GM18498 (cell line): Measurements from ENCODE around the gene EYA4.

ENCODE experiments used
- ATAC-seq: cut with Tn5 transposase; IDR thresholded peaks from one replicate; pipeline ENCODE4 v1.9.1; 2021; ENCODE audit warnings: mild to moderate bottlenecking, moderate library complexity; ENCODE audit not compliant: unreplicated experiment

Gene EYA4

GRCh38 chr6:133340557-133340956 is 99.4 kb downstream of the EYA4 start:
- no peak for ATAC-seq

DNA sequence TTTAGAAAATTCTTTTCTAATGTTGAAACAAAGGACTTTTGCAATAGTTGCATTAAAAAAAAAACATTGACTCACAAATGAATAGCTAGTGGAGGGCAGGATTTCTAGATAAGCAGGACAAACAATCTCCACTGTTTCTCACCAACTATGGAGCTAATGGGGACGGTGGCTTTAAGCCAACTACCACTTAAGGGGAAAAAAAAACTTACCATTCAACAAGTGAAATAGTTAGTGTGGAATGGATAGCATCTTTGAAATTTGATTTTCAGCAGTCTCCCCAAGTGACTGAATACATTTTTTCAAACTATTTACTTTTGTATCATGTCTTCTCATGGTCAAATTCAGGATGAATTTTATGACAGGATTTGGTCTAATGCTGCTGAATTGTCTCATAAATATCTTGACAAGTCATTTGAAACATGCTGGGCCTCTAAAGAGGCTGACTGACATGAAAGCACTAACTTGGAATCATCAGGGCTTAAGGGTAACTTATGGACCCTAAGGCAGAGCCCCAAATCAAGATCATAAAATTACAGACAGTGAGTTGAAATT is 100.5 kb downstream of the EYA4 start:
- no peak for ATAC-seq

GRCh38 chr6:133343220-133343619 is 102.1 kb downstream of the EYA4 start:
- no peak for ATAC-seq

- no peak for ATAC-seq
Observed at GRCh38 chr6:133348846-133349245, 107.7 kb downstream of the EYA4 start.

DNA sequence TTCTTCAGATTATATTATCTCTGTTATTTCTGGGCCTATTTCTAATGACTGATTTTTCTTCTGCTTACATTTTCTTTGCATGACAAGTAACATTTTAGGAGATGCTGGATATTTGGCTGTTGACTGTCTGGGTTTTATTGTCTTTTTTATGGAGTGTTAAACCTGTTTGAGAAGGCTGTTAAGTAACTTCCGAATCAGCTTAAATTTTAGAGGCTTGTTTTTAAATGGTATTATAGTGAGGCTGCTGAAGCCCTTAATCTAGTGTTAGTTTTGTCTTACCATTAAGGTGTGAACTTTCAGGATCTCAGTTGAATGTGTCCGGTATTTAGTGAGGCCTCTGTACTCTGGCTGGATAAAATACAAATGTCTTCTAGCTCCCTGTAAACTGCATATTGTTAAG is 109.8 kb downstream of the EYA4 start:
- no peak for ATAC-seq

- no peak for ATAC-seq
Observed at GRCh38 chr6:133352046-133352445, 110.9 kb downstream of the EYA4 start.

GRCh38 chr6:133353061-133353460 is 111.9 kb downstream of the EYA4 start:
- no peak for ATAC-seq

DNA sequence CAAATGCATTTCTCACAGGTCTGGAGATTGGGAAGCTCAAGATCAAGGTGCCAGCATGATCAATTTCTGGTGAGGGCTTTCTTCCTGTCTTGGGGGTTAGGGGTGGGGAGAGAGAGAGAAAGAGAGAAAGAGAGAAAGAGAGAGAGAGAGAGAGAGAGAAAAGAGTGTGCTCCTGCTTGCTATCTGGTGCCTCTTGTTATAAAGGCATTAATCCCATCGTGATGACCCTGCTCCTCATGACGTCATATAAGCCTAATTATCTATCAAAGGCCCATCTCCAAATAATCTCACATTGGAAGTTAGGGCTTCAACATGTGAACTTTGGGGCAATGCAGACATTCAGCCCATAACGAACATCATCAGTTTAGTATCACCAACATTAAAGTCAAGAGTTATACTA is 114.8 kb downstream of the EYA4 start:
- ATAC-seq = no peak

DNA sequence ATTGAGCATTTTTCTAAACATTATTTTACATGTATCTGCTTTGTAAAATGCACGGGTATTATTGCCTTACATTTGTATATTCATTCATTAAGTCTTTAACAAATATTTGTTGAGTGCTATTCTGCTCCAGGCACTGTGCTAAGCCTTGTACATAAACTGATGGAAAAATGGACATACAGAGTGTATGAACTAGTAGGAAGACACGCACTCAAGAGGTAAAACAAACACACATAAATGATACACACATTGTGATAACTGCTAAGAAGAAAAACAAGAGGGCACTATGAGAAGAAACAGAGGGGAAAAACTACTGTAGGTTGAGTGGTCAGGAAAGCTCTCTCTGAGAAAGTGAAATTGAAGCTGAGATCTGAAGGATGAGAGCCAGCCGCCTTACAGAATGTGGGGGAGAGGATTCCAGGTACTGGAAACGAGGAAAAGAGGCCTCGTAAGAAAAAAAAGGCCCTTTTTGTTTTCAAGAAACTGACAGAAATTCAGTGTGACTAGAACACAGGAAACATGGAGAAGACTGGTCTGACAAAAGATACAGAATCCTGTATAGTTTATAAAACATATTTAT is 117.5 kb downstream of the EYA4 start:
- ATAC-seq = no peak

- ATAC-seq = no peak
Observed at GRCh38 chr6:133359256-133359655, 118.1 kb downstream of the EYA4 start.

GRCh38 chr6:133359760-133360159 is 118.6 kb downstream of the EYA4 start:
- no peak for ATAC-seq

DNA sequence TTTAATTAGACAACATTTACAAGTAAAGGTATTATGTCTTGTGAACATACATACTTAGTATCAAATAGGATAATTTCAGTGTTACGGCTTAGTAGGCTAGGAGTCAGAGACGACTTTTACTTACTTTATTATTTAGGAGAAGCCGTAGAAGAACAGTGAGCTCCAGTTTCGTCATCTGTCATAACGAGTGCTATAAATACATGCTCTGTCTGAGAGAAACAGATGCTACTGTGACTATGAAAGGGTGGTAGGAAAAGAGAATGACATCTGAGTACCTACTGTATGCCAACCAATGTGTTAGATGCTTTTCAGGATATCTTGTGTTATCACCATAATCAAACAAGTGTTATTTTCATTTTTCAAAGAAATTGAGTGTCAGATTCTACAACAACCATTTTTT is 119.0 kb downstream of the EYA4 start:
- no peak for ATAC-seq

DNA sequence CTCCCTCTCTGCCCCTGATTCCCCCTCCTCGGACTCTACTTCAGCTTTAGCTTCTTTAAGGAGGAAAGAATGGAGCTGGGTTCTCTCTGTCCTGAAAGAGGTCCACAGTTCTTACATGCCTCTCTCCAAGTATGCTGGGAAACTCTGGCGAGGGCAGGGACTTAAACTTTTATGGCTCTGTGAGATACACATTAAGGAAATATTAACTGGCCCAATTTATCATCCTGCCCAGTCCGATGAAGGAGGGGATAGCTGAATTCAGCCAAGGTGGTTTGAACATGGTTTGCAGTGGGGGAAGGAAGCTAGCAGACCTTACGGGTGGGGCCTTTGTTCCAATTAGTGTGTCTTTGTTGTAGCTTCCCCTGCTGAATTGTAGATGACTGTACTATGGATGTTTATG is 121.7 kb downstream of the EYA4 start:
- no peak for ATAC-seq

DNA sequence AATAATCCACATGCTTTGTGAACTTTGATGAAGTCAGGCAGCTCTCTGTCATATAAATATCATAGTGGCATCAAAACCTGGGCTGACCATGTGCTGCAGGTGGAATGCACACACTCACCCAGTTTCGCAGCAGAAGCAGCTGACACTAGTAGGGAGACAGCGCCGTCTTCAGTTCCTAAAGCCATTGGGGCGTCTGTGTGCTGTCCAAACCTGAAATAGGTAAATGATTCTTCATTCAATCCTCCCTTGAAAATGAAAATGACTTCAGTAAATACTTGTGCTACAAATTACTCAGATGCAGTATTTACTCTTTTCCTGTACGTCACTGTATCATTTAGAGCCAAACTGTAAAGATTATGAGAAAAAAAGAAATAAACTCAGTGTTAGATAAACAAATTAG is 127.5 kb downstream of the EYA4 start:
- ATAC-seq = no peak

- no peak for ATAC-seq
Observed at GRCh38 chr6:133369773-133370272, 128.7 kb downstream of the EYA4 start.

DNA sequence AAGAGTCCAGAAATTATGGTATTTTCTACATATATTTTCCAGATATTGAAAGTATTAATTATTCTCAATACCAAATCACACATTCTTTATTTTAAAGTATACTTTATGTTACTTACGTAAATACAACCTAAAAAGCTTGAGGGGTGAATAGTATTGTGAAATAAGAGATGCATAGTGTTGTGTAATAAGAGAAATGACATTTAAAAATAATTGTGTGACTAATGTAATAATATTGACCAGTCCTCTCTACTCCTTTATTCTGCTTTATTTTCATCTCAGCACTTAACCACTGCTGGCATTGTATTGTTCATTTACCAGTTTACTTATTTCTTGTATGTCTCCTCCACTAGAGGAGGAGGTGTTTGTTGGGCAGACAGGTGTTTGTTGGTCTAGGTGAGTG is 135.6 kb downstream of the EYA4 start:
- ATAC-seq = no peak

- no peak for ATAC-seq
Observed at GRCh38 chr6:133377219-133377618, 136.1 kb downstream of the EYA4 start.

- no peak for ATAC-seq
Observed at GRCh38 chr6:133380047-133380446, 138.9 kb downstream of the EYA4 start.

DNA sequence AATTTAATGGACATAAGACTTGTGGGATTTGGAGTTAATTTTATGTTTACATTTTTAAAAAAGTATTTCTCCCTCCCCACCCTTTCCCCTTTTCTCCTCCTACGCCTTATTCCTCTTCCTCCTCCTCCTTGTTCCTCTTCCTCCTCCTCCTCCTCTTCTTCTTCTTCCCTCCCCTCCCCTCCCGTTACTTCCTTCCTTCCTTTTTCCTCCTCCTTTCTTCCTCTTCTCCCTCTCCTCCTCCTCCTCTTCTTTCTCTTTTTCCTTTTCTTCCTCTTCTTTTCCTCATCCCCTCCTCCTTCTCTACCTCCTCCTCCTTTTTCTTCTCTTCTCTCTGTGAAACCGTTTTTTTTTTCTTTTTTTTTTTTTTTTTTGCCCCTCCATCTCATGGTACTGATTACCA is 139.6 kb downstream of the EYA4 start:
- no peak for ATAC-seq

GRCh38 chr6:133388731-133389130 is 147.6 kb downstream of the EYA4 start:
- ATAC-seq = no peak

GRCh38 chr6:133390168-133390567 is 149.0 kb downstream of the EYA4 start:
- no peak for ATAC-seq

GRCh38 chr6:133392015-133392414 is 150.9 kb downstream of the EYA4 start:
- no peak for ATAC-seq

GRCh38 chr6:133392641-133393040 is 151.5 kb downstream of the EYA4 start:
- ATAC-seq = no peak
